Muscle of leg (tissue), 11 donors: ENCODE results near the gene RAI1. TPM values are rescaled to one million over a fixed set of nuclear protein-coding genes. Genes with fewer than 3 reads are reported as not detected.

Experiments used
- DNase-seq: peaks from one replicate; pipeline ENCODE4 v3.0.0; 2013
- H3K27ac ChIP-seq: one replicate; pipeline ENCODE4 v1.5.1; 2013; ENCODE audit warnings: mild to moderate bottlenecking, low read length, control low read depth
- H3K27me3 ChIP-seq: one replicate; pipeline ENCODE4 v1.6.1; 2013; ENCODE audit warnings: low read length; ENCODE audit not compliant: control insufficient read depth, insufficient read depth
- H3K36me3 ChIP-seq: one replicate; pipeline ENCODE4 v1.6.1; 2013; ENCODE audit warnings: low read length; ENCODE audit not compliant: control insufficient read depth, insufficient read depth
- H3K4me1 ChIP-seq: one replicate; pipeline ENCODE4 v1.6.1; 2013; ENCODE audit warnings: low read length; ENCODE audit not compliant: control insufficient read depth, insufficient read depth
- H3K4me3 ChIP-seq: one replicate; pipeline ENCODE4 v1.5.1; 2013; ENCODE audit warnings: low read length, control low read depth
- H3K9me3 ChIP-seq: replicated peaks from 2 replicates; pipeline ENCODE4 v1.6.1; 2013; ENCODE audit warnings: low read depth, low read length; ENCODE audit not compliant: control insufficient read depth
- WGBS: methylation state at CpG from one replicate; pipeline ENCODE4 v1.1.5; 2013; ENCODE audit warnings: missing lambda C conversion rate; ENCODE audit not compliant: insufficient coverage; 5-methylcytosine and 5-hydroxymethylcytosine counted together
- polyA plus RNA-seq, 8 donors: library from polyadenylated mRNA; unstranded; fragments of 120-200 nt; gene quantifications; one replicate each; pipeline versions ENCODE4 v1.2.1 to v1.2.3, GENCODE V29; 2013; ENCODE audit warnings: inconsistent platforms in 1 of 8, low replicate concordance in 1 of 8; ENCODE audit not compliant: insufficient read length in 8 of 8, insufficient read depth in 1 of 8
- total RNA-seq: library from RNA; stranded (reverse); fragments of 120-200 nt; gene quantifications from one replicate; pipeline ENCODE4 v1.2.4, GENCODE V29; 2013

The RAI1 gene
- total and polyA plus RNA-seq, 9 donors, result 7.4 to 25.5 (median 20.7) TPM

GRCh38 chr17:17758941-17759563 is 77.8 kb downstream of the RAI1 start:
- peaks cover 42% of the 10 kb centered on the region for H3K4me1 ChIP-seq
- no peak overlapping the region for H3K4me3 ChIP-seq
- no peak overlapping the region for H3K27ac ChIP-seq
- H3K9me3 ChIP-seq, result no peaks in the 10 kb centered on the region
- no peak for DNase-seq
- H3K27me3 ChIP-seq, result no peaks in the 10 kb centered on the region
- 85% methylated on average over 5 of the region's 7 CpGs for WGBS
- peaks cover 30% of the 10 kb centered on the region for H3K36me3 ChIP-seq

- WGBS, result 62% methylated on average over 7 of the region's 7 CpGs
- peaks cover 26% of the 10 kb centered on the region for H3K36me3 ChIP-seq
- H3K4me3 ChIP-seq, result no peak overlapping the region
- no peak for DNase-seq
- H3K9me3 ChIP-seq, result no peaks in the 10 kb centered on the region
- peaks cover 47% of the 10 kb centered on the region for H3K4me1 ChIP-seq
- H3K27me3 ChIP-seq, result no peaks in the 10 kb centered on the region
- no peak overlapping the region for H3K27ac ChIP-seq
Measured at GRCh38 chr17:17760350-17760749, 79.1 kb downstream of the RAI1 start.

GRCh38 chr17:17760872-17761550 is 79.8 kb downstream of the RAI1 start:
- peaks cover 21% of the 10 kb centered on the region for H3K36me3 ChIP-seq
- H3K27me3 ChIP-seq, result no peaks in the 10 kb centered on the region
- peaks cover 52% of the 10 kb centered on the region for H3K4me1 ChIP-seq
- H3K4me3 ChIP-seq, result no peak overlapping the region
- H3K9me3 ChIP-seq, result no peaks in the 10 kb centered on the region
- WGBS, result 87% methylated on average over 4 of the region's 8 CpGs
- DNase-seq, result no peak
- H3K27ac ChIP-seq, result no peak overlapping the region

- Histone ChIP-seq H3K4me3 (no peak overlapping the region), H3K4me1 (peaks cover 59% of the 10 kb centered on the region), H3K27ac (no peak overlapping the region), H3K27me3 (no peaks in the 10 kb centered on the region), H3K36me3 (peaks cover 19% of the 10 kb centered on the region), H3K9me3 (no peaks in the 10 kb centered on the region)
- WGBS, result 93% methylated on average over 10 of the region's 11 CpGs
- no peak for DNase-seq
Measured at GRCh38 chr17:17761894-17762743, 80.9 kb downstream of the RAI1 start.

GRCh38 chr17:17762744-17763105 is 81.5 kb downstream of the RAI1 start:
- Histone ChIP-seq H3K4me3 (no peak overlapping the region), H3K4me1 (peaks cover 60% of the 10 kb centered on the region), H3K36me3 (peaks cover 16% of the 10 kb centered on the region), H3K27ac (peak overlapping the region; percentile 3), H3K9me3 (no peaks in the 10 kb centered on the region), H3K27me3 (no peaks in the 10 kb centered on the region)
- 30% methylated on average over 2 of the region's 5 CpGs for WGBS
- DNase-seq, result no peak

- DNase-seq, result no peak
- no peaks in the 10 kb centered on the region for H3K27me3 ChIP-seq
- H3K27ac ChIP-seq, result peak overlapping the region; percentile 51
- no peaks in the 10 kb centered on the region for H3K9me3 ChIP-seq
- H3K4me1 ChIP-seq, result peaks cover 62% of the 10 kb centered on the region
- H3K4me3 ChIP-seq, result no peak overlapping the region
- 43% methylated on average over 6 of the region's 9 CpGs for WGBS
- peaks cover 15% of the 10 kb centered on the region for H3K36me3 ChIP-seq
Measured at GRCh38 chr17:17763136-17763535, 81.9 kb downstream of the RAI1 start.

- Histone ChIP-seq H3K27ac (peak overlapping the region; percentile 51), H3K9me3 (no peaks in the 10 kb centered on the region), H3K27me3 (no peaks in the 10 kb centered on the region), H3K4me1 (peaks cover 67% of the 10 kb centered on the region), H3K36me3 (peaks cover 15% of the 10 kb centered on the region), H3K4me3 (no peak overlapping the region)
- no peak for DNase-seq
- 66% methylated on average over 4 of the region's 5 CpGs for WGBS
Measured at GRCh38 chr17:17763734-17764133, 82.5 kb downstream of the RAI1 start.

- H3K27me3 ChIP-seq, result no peaks in the 10 kb centered on the region
- peaks cover 85% of the 10 kb centered on the region for H3K4me1 ChIP-seq
- DNase-seq, result no peak
Measured at GRCh38 chr17:17765359-17766076, 84.3 kb downstream of the RAI1 start.

GRCh38 chr17:17766077-17766743 is 85.0 kb downstream of the RAI1 start:
- Histone ChIP-seq H3K9me3 (no peaks in the 10 kb centered on the region), H3K4me1 (peaks cover 90% of the 10 kb centered on the region), H3K27me3 (no peaks in the 10 kb centered on the region), H3K4me3 (no peak overlapping the region), H3K36me3 (no peaks in the 10 kb centered on the region), H3K27ac (peak overlapping the region; percentile 83)
- DNase-seq, result peak; percentile 75
- 28% methylated on average over 18 of the region's 20 CpGs for WGBS

More at GRCh38 chr17:17765359-17766076, 84.3 kb downstream of the RAI1 start:
- H3K27ac ChIP-seq, result peak overlapping the region; percentile 83
- 46% methylated on average over 9 of the region's 14 CpGs for WGBS
- H3K4me3 ChIP-seq, result no peak overlapping the region
- H3K36me3 ChIP-seq, result peaks cover 5% of the 10 kb centered on the region
- no peaks in the 10 kb centered on the region for H3K9me3 ChIP-seq
